ENCODE results near the gene ETHE1.

ETHE1 gene, protein sequence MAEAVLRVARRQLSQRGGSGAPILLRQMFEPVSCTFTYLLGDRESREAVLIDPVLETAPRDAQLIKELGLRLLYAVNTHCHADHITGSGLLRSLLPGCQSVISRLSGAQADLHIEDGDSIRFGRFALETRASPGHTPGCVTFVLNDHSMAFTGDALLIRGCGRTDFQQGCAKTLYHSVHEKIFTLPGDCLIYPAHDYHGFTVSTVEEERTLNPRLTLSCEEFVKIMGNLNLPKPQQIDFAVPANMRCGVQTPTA

DNA sequence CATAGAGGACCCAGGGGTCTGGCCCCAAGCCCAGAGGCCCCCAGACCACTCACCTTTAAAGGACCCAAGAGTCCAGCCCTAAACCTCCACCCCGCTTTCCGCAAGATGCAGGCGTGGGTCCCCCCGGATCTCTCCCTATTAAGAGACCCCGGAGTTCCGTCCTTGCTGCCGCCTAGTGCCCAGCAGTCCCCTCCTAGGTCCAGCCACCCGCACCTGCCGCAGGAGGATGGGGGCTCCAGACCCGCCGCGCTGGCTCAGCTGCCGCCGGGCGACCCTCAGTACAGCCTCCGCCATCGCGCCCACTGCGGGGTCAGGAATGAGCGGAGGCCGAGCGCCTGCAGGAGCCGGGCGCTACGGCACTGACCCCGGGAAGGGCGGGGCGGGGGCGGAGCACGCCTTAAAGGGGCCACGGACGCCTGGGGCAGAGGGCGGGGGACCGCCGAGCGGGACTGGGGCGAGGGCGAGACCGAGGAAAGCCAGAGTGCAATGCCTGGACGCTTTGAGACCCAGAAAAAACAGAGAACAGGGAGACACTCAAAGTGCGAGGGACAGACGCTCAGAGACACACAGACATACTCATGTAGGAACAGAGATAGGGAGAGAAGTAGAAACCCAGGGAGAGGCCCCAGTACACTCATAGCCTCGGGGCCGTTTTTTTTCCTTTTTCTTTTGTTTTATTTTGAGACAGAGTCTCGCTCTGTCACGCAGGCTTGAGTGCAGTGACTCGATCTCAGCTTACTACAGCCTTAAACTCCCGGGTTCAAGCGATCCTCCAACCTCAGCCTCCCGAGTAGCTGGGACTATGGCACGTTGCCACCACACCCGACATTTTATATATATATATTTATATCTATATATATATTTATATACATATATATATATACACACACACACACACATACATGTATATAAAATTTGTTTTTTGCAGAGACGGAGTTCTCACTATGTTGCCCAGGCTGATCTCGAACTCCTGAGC, at the start of gene ETHE1:
Gene ETHE1 (minus strand): TSS at position 318 of the 976 bp plus-strand sequence. CDS start 24 bp downstream, at position 294.
- peak in 13 of 14 donors; percentile 54 to 84 (median 67) for DNase-seq

DNA sequence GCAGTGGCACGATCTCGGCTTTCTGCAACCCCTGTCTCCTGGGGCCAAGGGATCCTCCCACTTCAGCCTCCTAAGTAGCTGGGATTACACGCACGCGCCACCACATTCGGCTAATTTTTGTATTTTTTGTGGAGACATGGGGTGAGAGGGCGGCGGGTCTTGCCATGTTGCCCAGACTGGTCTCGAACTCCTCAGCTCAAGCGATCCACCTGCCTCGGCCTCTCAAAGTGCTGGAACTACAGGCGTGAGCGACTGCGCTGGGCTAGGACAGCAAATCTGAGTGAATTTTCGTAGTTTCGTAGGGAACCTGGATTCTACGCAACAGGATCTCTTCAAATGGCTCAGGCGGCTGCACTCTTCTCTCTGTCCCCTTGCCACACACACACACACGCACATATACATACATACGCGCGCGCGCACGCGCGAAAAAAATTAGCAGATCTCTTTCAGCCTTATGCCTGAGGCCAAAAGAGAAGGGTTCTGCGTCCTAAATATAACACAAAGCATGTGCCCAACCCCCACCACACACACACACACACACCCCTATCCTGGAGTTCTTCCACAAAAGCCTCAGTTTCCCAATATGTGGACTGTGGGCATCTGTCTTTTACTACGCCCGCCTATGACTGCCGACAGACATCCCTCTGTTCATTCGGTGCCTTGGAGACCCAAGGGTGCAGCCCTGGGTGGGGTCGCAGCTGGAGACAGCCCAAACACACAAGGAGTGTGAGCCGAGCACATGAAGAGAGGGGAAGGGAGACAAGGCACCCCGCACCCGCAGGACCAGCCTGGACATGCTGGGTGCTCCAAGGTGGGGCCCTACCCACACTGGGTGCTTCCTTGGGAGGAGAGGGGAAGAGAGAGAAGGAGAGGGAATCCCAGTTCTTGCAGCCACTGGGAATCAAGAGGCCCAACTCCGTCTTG, 49.2 kb upstream of the ETHE1 start:
- peak in 1 of 14 donors; percentile 32 for DNase-seq

DNA sequence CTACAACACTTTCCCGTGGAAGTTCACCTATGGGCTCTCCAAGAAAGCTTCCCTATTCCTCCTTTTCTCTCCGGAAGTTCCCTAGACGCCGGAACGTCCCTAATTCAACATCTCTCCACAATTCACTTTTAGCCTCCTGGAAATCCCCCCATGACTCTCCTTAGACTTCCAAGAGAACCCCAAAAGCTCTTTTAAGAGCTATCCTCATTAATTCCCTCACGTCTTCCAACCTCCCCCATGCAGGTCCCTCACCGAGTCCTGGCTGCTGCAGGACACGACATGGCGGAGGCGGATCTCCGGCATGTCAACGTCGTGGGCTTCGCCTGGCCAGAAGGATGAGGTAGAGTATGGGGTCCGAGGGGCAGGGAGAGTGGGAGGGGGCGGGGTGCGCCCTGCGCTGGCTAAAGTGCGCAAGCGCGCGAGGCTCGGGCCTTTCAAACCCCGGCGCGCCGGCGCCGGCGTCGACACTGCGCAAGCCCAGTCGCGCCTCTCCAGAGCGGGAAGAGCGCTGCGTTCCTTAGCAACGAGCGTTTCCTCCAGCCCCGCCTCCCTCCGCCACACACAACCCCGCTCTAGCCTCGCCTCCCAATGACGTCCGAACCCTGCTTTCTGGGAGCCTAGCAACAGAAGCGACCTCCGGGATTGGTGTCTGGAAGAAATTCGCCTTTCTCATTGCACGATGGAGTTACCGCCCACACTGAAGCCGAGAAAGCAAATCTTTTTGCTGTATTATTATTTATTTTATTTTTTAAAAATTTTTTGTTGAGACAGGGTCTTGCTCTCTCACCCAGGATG, 48.4 kb upstream of the ETHE1 start, which contains the start of the genes PINLYP and XRCC1:
Gene PINLYP (plus strand): TSS at position 646 of the 795 bp plus-strand sequence. CDS start 1,391 bp downstream, outside the sequence.
Gene XRCC1 (minus strand): TSS at position 372 of the 795 bp plus-strand sequence. CDS start 69 bp downstream, at position 303.
- DNase-seq = peak; percentile 53 to 97 (median 90)

DNA sequence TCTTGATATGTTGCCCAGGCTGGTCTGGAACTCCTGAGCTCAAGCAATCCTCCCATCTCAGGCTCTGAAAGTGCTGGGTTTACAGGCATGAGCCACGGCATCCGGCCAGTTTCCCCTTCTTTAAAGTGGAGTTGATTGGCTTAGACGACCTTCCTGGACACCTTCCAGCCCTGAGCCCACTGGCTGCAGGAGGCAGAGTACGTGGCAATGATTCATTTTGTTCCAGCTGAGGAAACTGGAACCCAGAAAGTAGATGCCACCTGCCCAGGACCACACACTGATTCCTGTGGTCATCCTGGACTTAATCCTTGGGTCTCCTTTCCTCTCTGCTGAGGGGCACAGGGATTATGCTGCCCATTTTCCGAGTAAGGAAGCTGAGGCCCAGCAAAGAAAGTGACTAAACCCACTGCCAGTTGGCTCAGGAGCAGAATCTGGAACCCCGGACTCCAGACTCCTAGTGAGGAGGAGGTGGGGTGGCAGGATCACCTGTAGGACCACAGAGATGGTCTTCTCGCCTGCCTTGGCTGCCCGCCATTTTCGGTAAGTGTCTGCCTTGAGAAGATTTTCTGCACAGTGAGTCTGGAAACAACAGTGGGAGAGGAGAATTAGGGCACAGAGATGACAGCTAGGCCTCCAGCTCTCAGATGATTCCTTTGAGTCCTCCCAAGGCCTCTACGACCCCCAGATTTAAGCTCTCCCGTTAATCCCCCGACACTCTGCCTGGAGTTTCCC, 47.6 kb upstream of the ETHE1 start:
- DNase-seq = no peak

DNA sequence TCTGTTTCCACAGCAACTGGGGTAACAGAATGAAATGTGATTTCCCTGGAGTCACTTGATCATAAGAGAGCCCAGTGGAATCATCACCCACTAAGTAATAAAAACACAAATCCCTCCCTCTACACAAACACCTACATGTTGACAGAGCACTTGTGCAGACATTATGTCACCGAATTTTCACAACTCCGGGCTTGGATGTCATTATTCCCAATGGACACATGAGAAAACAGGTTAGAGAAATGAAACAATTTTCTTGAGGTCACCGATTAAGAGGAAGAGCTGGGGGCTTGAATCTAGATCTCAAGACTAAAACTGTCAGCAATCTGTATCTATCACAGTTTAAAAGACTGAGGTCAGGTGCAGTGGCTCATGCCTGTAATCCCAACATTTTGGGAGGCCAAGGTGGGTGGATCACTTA, 45.2 kb upstream of the ETHE1 start:
- DNase-seq = no peak

DNA sequence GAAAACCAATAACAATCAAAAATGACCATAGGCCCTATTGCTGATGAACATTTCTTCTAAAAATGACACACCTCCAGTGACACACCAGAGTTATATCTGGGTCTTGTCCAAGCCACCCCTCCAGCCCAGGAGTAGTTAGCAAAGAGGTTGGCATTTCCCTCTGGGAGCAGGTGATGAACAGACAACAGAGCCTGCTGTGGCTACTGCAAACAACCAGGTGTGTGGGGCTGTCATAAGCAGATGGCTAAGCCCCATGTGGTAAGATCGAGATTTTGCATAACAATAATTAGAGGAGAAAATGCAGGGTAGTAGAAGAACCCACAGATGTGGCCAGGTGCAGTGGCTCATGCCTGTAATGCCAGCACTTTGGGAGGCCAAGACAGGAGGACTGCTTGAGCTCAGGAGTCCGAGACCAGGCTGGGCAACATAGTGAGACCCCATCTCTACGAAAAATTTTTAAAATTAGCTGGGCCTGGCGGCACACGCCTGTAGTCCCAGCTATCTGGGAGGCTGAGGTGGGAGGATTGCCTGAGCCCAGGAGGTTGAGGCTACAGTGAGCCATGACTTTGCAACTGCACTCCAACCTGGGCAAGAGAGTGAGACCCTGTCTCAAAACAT, 43.3 kb upstream of the ETHE1 start:
- no peak for DNase-seq

DNA sequence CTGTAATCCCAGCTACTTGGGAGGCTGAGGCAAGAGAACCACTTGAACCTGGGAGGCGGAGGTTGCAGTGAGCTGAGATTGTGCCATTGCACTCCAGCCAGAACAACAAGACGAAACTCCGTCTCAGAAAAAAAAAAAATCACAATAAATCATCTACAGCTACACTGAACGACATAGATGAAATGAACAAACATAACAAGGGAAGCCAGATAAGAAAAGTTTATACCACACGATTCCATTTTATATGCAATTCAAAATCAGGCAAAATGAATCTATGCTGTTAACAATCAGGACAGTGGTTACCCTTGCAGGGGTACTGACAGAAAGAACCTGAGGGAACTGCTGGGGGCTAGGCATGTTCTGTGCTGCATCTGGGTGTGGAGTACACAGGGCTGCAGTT, 42.7 kb upstream of the ETHE1 start:
- no peak for DNase-seq

DNA sequence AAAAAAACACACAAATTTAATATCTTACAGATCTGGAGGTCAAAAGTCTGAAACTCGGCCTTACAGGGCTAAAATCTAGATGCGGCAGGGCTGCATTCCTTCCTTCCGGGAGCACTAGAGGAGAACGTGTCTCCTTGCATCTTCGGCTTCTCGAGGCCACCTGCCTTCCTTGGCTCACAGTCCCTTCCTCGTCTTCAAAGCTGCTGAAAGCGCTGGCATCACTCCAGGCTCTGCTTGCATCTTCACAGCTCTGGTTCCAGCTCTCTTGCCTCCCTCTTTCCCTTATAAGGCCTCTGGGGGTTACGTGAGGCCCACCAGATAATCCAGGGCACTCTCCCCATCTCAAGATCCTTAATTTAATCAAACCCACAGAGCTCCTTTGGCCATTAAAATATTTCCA, 37.8 kb upstream of the ETHE1 start:
- peak in 1 of 14 donors; percentile 67 for DNase-seq

DNA sequence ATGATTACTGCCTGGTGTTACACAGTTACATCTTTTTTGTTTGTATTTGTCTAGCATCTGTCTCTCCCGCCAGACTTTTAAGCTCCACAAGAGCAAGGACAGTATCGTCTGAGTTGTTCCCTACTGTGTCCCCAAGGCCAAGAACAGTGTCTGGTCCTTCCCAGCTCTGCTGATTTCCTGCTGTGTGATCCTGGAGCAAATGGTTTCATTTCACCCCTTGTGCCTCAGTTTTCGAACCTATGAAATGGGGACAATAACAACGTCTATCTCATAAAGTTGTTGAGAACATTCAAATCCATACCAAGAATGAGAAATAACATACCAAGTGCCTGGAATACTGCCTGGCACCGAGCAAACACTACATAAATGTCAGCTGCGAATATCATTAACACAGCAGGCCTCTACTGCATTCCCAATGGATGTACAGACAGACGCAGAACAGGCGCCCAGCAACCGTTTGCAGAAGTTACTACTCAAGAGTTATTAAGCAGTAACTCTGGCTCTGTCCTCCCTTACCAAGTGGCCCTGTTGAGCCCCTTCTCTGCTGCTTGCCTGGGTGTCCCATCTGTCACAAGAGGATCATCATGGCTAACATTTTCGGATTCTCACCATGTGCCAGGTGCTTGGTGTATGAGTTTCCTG, 36.9 kb upstream of the ETHE1 start:
- no peak for DNase-seq

DNA sequence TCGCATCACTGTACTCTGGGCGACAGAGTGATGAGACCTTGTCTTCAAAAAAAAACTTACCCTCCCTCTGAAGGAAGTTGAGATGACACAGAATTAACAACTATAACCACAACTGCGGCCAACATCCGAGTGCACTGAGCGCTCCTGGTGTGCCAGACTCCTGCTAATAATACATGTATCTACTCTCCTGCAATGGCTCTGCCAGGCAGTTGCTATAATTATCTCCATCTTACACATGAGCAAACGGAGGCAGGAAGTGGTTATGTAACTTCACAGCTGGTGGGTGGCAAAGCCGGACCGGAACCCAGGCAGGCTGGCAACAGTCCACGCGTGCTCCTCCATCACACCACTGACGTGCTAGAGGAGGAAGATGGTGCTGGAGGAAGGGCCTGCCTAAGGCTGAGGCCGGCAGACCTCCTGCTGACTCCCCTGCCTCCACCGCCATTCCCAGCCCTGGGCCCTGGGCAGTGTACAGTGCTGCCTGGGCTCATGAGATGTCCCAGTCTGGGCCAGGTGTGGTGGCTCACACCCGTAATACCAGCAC, 35.8 kb upstream of the ETHE1 start:
- peak in 10 of 14 donors; percentile 1 to 91 (median 41) for DNase-seq

DNA sequence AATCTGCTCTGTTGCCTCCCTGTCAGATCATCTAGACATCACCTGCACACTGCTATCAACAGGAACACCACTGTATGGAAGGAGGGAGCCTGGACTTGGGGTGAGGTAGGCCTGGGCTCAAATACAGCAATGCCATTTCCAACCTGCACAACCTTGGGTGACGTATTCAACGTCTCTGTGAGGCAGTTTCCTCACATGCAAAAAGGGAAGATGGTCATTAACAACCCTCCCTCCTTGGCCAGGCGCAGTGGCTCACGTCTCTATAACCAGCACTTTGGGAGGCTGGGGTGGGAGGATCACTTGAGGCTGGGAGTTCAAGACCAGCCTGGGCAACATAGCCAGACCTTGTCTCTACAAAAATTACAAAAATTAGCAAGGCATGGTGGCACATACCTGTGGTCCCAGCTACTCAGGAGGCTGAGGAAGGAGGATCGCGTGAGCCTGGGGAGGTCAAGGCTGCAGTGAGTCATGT, 35.3 kb upstream of the ETHE1 start:
- DNase-seq = no peak

DNA sequence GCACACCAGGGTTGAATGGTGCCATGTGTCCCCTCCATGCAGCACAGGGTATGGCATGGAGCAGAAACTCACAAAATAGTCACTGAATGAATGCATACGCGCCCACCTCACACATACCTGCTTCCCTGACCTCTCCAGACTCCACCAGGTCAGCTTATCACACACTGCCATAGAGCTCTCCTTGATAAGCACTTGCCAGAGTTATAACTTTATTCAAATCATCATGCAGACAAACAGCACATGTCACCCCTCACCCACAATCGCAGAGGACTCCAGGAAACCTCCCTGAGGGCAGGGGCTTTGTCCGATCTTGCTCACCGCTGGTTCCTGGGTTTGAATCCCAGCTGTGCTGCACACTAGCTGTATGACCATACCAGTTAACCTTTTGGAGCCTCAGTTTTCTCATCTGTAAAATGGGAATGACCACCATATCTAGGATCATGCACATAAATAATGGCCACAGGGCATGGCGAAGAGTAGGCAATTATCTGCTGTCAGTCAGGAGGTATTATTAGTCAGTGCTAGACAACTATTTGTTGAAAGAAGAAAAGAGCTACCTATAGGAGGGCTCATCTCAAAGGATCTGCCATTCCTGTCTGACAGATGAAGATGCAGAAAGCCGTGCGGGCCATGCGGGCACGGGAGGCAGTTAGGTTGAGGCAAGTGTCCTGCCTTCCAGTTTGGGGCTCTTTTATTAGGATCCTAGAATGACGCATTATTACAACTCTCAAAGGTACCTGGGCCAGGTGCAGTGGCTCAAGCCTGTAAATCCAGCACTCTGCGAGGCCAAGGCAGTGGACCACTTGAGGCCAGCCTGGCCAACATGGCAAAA, 34.4 kb upstream of the ETHE1 start:
- no peak for DNase-seq

DNA sequence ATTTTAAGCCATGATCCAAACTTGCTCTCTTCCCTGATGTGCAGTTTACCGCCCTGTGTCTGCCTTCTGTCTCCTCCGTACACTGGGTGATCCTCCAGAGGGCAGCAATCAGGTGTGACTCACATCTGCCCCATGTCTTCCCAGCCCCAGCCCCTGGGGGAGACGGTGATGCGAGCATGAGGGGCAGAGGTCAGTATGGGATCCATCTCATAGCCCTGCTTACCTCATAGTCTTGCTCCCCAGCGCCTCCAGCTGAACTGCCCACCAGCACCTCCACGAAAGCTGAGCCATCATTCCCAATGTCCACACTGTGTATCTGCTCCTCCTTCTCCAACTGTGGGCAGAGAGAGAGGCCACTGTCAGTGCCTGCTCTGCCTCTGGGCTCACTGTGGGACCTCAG, 33.7 kb upstream of the ETHE1 start:
- DNase-seq = no peak

DNA sequence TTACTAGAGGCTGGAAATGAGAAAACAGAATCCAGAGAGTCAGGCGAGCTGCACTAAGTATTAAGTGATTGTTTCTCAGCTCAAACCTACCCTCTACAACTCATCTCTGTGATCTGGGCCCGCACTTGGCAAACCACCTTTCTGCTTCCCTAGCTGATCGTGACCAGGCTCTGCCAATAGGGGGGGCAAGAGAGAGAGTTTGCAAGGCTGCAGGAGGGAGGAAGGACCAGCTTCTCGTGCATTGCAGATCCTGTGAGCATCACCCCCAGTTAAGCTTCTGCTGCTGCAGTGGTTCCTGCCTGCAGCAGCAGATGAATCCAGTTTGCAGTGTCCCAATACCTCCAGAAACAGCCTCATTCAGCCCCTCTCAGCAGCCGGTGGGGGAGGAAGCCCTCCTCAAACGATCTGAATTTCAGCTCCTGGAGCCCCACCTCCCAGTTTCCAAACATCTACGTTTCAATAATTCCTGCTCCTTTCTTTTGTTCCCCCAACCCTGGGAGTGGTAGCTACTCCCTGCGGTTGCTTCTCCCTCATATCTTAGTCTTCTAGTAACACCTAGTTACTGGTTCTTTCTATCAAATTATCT, 28.3 kb upstream of the ETHE1 start:
- peak in 12 of 14 donors; percentile 4 to 81 (median 33) for DNase-seq

DNA sequence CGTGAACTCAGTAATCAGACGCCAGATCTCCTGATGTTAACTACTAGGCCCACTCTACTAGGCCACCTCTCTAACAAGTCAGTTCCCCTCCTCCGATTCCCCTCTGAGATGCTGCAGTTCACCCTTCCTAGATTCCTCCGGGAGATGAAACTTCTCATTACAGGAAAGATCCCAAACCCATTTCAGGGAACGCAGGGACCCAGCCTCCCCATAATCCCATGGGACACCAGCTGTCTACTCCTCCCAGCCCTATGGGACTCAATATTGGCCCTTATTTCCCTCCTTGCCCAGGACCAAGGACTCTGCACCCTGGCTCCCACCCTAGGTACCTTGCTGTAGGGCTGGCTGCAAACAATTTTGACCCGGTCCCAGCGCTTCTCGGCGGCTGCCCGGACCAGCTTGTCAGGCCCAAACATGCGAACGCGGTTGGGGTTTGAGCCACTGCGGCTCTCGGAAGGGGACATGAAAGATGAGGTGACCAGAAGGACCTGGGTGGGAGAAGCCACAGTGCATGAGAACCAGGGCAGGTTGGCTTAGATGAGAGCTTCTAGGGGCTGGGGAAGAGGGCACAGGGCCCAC, 27.4 kb upstream of the ETHE1 start:
- DNase-seq = no peak

DNA sequence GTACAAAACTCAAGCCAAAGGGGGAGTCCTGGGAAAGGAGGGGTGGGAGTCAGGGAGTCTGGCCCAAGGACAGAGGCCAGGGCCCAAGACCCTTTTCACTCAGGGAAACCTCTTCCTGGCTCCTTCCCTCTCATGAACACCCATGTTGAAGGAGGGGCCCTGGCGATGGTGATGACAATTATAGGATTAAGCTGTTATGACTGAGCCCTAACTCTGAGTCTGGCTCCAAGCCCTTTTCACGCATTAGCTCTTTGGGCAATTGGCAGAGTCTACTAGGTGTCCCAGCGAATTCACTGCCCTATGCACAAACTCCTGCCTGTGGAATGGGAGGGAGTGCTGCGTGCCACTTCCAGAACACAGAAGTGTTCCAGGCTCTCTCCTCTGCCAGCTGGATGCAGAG, 26.7 kb upstream of the ETHE1 start:
- DNase-seq = no peak

DNA sequence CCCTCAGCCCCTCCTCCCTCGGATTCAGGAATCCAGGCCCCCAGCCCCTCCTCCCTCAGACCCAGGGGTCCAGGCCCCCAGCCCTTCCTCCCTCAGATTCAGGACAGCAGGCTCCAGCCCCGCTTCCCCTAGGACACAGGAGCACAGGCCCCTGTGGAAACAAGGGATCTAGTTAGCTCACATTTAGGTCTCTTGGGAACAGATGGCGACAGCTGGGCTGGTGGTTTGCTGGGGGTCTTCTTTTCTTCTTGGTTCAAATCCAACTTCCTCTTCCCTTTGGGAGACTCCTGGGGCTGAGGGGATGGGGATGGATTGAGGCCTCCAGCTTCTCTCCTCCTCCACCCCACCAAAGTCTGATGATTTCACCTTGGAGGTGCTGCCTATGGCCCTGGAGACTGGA, 25.6 kb upstream of the ETHE1 start:
- no peak for DNase-seq

DNA sequence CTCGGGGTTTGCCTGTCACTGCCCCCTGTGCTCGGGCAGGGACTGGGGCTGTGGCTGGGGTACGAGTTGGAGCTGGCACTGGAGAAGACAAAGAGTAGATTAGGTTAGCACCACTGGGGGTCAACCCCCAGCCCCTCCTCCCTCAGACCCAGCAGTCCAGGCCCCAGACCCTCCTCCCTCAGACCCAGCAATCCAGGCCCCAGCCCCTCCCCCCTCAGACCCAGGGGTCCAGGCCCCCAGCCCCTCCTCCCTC, 25.1 kb upstream of the ETHE1 start:
- DNase-seq = no peak
